ENCODE results near the gene G3BP1. TPM values are rescaled to one million over a fixed set of nuclear protein-coding genes. Genes with fewer than 3 reads are reported as not detected.
A peak's percentile ranks its signal among the peaks of the same experiment; 100 is the strongest.

Gene G3BP1
- total RNA-seq, 1 donor from 2014 or later, result 317 TPM

DNA sequence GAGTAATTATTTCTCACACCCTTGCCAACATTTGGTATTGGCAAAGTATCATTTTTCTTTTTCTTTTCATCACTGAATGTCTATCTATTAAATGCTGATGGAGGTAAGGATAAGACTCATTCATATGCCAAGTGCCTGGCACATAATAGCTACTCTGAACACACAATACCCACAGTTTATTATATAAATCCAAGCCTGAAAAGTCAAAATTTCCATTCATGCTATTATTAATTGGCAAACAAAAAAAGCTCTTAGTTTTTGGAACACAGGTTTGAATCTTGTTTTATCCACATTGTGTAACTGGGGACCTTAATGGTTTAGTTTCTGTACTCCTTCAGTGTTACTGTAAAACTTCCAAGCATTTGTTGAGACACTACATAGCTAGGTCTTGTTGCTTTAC, 7.0 kb upstream of the G3BP1 start:
- H3K36me3 Mint-ChIP-seq (ENCODE audit: low read depth), result no peaks in the 10 kb centered on the region
- H3K4me3 Mint-ChIP-seq, result no peak overlapping the region
- H3K27ac Mint-ChIP-seq (ENCODE audit: unreplicated experiment), result no peak overlapping the region
- peaks cover 10% of the 10 kb centered on the region for H3K4me1 Mint-ChIP-seq
- no peaks in the 10 kb centered on the region for H3K9me3 Mint-ChIP-seq
- no peaks in the 10 kb centered on the region for H3K27me3 Mint-ChIP-seq (ENCODE audit: low read depth)
- DNase-seq (ENCODE audit: low read depth, low spot score), result no peak
- TF ChIP-seq, protein P1, sequence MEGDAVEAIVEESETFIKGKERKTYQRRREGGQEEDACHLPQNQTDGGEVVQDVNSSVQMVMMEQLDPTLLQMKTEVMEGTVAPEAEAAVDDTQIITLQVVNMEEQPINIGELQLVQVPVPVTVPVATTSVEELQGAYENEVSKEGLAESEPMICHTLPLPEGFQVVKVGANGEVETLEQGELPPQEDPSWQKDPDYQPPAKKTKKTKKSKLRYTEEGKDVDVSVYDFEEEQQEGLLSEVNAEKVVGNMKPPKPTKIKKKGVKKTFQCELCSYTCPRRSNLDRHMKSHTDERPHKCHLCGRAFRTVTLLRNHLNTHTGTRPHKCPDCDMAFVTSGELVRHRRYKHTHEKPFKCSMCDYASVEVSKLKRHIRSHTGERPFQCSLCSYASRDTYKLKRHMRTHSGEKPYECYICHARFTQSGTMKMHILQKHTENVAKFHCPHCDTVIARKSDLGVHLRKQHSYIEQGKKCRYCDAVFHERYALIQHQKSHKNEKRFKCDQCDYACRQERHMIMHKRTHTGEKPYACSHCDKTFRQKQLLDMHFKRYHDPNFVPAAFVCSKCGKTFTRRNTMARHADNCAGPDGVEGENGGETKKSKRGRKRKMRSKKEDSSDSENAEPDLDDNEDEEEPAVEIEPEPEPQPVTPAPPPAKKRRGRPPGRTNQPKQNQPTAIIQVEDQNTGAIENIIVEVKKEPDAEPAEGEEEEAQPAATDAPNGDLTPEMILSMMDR (conservative IDR thresholded peaks at IDR 0.05), result no peak

DNA sequence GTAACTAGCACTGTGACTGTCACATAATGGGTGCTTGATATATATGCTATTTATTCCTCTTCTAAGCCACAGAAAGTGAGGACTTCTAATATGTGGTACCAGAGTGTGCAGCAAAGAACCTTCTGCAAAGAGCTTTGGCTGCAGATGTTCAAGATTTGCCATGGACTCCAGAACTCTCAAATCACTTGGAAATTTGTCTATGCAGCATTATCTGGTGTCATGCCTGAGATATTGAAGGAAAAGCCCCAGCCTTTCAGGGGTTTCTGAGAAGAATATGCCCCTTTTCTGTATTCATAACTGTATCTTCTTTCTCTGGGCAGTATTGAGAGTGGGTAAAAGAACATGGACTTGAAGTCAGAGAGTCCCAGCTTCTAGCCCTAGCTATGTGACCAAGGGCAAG, 4.8 kb upstream of the G3BP1 start:
- Mint-ChIP-seq H3K27me3 (ENCODE audit: low read depth) (no peaks in the 10 kb centered on the region), H3K9me3 (no peaks in the 10 kb centered on the region), H3K27ac (ENCODE audit: unreplicated experiment) (no peak overlapping the region), H3K4me3 (no peak overlapping the region), H3K36me3 (ENCODE audit: low read depth) (no peaks in the 10 kb centered on the region), H3K4me1 (peaks cover 15% of the 10 kb centered on the region)
- no peak for DNase-seq (ENCODE audit: low read depth, low spot score)
- TF ChIP-seq, protein P1 (conservative IDR thresholded peaks at IDR 0.05), result no peak

DNA sequence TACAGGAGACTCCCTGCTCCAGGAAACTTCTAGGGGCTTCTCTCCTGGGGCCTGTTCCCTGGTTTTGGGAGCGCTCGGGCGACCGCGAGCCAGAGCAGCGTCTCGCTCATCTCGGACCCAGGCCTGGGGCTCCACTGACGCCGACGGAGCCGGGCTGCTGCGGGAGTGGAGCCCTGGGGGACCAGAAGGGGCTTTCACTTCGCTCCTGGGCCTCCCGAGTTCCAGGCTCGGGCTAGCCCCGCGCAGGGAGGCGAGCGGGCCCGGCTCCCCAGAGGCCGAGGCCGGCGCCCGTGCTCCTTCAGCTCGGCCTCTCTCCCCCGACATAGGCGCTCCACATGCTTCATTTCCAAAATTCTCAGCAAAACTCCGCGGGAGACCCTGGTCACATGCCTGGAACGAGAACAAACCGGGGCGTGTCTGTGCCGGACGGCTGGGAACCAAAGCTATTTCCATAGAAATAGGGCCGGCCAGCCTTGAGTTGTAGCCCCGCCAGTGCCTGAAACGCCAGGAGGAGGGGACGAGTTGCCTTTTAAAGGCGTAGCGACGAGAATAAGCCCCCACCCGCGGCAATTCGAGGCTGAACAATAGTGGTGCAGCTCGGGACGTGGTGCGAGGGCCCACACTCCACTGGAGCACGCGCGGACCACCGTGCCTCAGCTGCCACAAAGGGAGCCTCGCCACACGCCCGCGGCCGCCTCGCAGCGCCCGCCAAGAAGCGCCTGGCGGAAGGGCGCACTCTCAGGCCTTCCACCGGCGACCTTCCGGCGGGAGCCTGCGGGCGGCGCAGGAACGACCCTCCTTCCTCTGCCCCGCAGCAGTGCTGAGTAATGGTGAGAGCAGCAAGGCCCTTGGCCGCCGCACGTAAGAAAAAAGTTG, 1.1 kb upstream of the G3BP1 start:
- DNase-seq (ENCODE audit: low read depth, low spot score), result peak; percentile 55
- Mint-ChIP-seq H3K27me3 (ENCODE audit: low read depth) (no peaks in the 10 kb centered on the region), H3K4me3 (peak overlapping the region; percentile 39), H3K9me3 (no peaks in the 10 kb centered on the region), H3K27ac (ENCODE audit: unreplicated experiment) (peak overlapping the region; percentile 86), H3K36me3 (ENCODE audit: low read depth) (no peaks in the 10 kb centered on the region), H3K4me1 (peaks cover 37% of the 10 kb centered on the region)
- TF ChIP-seq, protein P1 (conservative IDR thresholded peaks at IDR 0.05), result no peak

DNA sequence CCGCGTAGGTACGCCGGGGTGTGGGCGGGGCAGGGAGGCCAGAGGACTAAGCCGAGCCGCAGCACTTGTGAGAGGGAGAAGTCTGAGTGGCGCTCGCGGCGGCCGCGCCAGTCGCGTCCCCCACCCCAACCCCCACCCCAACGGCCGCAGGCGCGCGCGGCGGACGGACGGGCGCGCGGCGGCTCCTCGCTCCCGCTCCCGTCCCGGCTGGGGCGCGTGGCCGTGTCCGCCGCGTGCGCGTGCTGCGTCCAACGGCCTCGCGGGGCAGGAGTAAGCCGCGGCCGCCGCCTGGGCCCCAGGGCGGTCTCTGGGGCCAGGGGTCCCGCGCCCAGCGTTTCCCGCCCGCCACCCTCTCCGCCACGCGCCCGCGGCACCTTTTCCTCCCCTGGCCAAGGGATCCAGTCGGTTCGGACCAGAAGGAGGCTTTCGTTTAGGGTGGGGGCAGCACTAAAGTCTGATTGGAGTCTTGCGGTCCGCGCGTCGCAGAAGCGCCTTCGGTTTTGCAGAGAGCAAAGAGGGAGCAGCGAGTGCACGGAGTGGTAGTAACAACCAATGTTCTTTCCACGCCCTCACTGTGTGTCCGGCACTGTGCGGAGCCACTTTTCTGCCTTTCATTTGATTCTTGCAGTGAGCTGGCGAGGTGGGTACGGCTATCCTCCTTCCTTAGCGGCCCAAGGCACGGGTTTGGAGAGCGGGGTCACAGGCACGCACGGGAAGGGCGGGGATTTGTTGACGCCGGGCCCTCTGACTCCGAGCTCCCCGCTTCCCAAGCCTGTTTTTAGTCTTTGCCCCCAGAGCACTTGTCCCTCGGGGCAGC, 483 bp downstream of the G3BP1 start:
- TF ChIP-seq, protein P1 (conservative IDR thresholded peaks at IDR 0.05), result no peak
- H3K36me3 Mint-ChIP-seq (ENCODE audit: low read depth), result peaks cover 6% of the 10 kb centered on the region
- peaks cover 51% of the 10 kb centered on the region for H3K4me1 Mint-ChIP-seq
- no peaks in the 10 kb centered on the region for H3K27me3 Mint-ChIP-seq (ENCODE audit: low read depth)
- DNase-seq (ENCODE audit: low read depth, low spot score), result peak; percentile 18
- peak overlapping the region; percentile 94 for H3K27ac Mint-ChIP-seq (ENCODE audit: unreplicated experiment)
- H3K9me3 Mint-ChIP-seq, result no peaks in the 10 kb centered on the region
- H3K4me3 Mint-ChIP-seq, result peak overlapping the region; percentile 91

DNA sequence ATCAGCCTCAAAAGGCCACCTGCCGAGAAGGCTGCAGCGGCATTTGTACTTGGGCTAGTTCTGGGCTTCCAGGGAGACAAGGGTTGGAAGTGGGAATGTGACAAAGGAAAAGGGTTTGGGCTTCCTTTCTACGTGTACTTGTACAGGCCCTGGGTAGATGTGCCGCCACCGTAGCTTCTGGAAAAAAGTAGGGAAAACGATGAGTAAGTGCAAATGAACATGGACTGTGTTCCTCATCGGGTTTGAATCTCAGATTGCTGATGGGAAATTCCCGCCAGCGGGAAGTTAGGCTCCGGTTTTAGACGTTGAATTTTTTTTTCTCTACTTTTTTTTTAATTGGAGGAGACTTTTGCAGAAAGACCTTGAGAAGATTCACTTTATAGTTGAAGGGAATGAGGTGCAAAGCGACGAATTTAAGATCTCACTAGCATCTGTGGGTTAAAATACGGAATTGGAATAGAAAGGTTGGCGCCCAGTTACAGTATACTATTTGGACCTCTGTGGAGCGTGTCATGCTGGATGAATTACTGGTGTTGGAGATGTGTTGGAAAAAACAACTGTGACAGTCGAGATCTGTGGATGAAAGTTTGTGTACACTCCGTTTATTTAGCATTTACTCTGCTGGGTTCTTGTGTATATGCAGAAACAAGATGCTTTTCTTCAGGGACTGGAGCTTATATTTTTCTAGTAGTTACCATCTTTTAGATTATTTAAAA, 1.2 kb downstream of the G3BP1 start:
- H3K4me1 Mint-ChIP-seq, result peaks cover 58% of the 10 kb centered on the region
- no peaks in the 10 kb centered on the region for H3K27me3 Mint-ChIP-seq (ENCODE audit: low read depth)
- peaks cover 13% of the 10 kb centered on the region for H3K36me3 Mint-ChIP-seq (ENCODE audit: low read depth)
- DNase-seq (ENCODE audit: low read depth, low spot score), result no peak
- TF ChIP-seq, protein P1 (conservative IDR thresholded peaks at IDR 0.05), result no peak
- no peaks in the 10 kb centered on the region for H3K9me3 Mint-ChIP-seq
- H3K4me3 Mint-ChIP-seq, result peak overlapping the region; percentile 91
- H3K27ac Mint-ChIP-seq (ENCODE audit: unreplicated experiment), result peak overlapping the region; percentile 94
